Activated naive CD4-positive, alpha-beta T cell treated with anti-CD3 and anti-CD28 coated beads, Interleukin-2, amount 10 ng/mL, durations not matched to agents 7 days and 5 days (primary cell): ENCODE measurements around the gene SLC41A3.

Source experiments
- CTCF ChIA-PET: fragments of 350-600 bp; sonication (Branson Sonifier 250); formaldehyde crosslinking; loops from one replicate; lab custom pipeline; 2021; ENCODE audit warnings: antibody characterized with exemption; lab: Charles Lee
- DNase-seq: peaks from one replicate; pipeline ENCODE4 v3.0.0-alpha.2; 2020
- H3K27ac Mint-ChIP-seq: one replicate; pipeline ENCODE4 v1.8.0; 2021; ENCODE audit warnings: mild to moderate bottlenecking, moderate library complexity, mixed read lengths
- H3K27me3 Mint-ChIP-seq: one replicate; pipeline ENCODE4 v1.8.0; 2021; ENCODE audit warnings: mild to moderate bottlenecking, mixed read lengths
- H3K36me3 Mint-ChIP-seq: one replicate; pipeline ENCODE4 v1.8.0; 2021; ENCODE audit warnings: mixed read lengths
- H3K4me1 Mint-ChIP-seq: one replicate; pipeline ENCODE4 v1.8.0; 2021; ENCODE audit warnings: mixed read lengths
- H3K4me3 Mint-ChIP-seq: one replicate; pipeline ENCODE4 v1.8.0; 2021; ENCODE audit warnings: mild to moderate bottlenecking, moderate library complexity, mixed read lengths
- H3K9me3 Mint-ChIP-seq: one replicate; pipeline ENCODE4 v1.8.0; 2021; ENCODE audit warnings: mixed read lengths

The SLC41A3 gene

DNA sequence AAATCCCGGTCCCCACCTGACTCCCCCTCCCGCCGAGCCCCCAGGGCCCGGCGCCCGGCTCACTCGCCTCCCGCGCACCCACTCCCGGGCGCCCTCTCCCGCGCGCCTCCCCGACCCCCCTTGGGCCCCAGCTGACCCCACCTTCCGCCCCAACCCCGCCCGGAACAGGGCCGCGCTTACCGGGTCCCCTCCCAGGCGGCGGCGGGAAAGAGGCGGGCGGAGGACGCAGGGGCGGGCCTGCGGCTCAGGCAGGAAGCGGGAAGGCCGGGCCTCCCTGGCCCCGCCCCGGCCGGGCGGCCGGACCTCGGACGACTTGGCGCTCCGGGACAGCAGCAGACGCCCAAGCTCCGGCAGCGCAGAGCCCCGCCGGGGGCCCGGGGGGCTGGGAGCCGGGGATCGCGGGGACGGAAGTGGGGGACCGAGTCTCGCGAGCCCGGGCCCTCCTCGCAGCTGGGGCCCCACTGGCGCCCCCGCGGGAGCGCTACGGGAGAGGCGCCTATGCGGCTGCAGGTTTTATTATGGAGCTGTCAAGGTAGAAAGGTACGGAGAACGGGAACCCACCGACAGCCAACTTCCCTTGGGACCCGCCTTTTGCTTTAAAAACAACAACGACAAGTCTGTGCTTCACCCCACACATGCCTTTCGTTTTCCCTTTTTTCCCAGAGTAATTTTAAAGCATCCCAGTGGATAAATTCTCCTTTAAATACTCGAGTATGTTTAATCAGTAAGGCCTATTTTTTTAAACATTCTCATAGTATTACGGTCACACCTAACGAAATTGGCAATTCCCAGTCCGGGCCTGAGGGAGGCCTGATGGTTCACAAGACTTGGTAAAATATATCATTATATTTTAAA, at the start of gene SLC41A3:
SLC41A3 (minus strand) TSS at position 212 of the 855 bp plus-strand sequence. CDS start 15,905 bp downstream, outside the sequence.
- peak; percentile 93 for DNase-seq
- peak within 1 kb of the TSS; percentile 85 for H3K4me3 Mint-ChIP-seq
- H3K4me1 Mint-ChIP-seq: peaks cover 24% of the 10 kb centered on the region
- H3K27me3 Mint-ChIP-seq: no peaks in the 10 kb centered on the region
- CTCF ChIA-PET: interaction anchor here (0.8 kb wide), 1 partner anchor 9 kb away, joined by 3 read pairs; no protein-coding TSS in a partner anchor
- H3K9me3 Mint-ChIP-seq: peaks cover 7% of the 10 kb centered on the region
- peak within 1 kb of the TSS; percentile 87 for H3K27ac Mint-ChIP-seq
- H3K36me3 Mint-ChIP-seq: peaks cover 3% of the 10 kb centered on the region

DNA sequence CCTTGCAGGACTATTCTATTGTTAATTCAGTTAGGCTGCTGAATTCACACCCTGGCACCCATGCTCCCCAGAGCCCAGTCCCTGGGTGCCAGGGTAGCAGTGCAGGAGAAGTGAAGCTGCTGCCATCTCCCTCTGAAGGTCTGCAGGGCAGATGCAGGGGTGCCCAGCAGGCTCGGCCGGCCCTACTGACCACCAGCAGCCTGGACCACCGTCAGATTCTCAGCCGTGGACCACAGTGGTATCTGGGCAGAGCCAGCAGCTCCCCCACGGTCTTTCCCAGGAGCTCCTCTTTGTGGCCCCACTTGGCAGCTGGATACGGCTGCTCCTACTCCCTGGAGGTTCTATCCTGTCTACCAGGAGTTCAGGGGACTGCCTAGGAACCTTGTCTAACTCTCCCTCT, 49.7 kb upstream of the SLC41A3 start:
- Mint-ChIP-seq H3K9me3 (no peaks in the 10 kb centered on the region), H3K27me3 (peaks cover 15% of the 10 kb centered on the region), H3K4me3 (no peak overlapping the region)

DNA sequence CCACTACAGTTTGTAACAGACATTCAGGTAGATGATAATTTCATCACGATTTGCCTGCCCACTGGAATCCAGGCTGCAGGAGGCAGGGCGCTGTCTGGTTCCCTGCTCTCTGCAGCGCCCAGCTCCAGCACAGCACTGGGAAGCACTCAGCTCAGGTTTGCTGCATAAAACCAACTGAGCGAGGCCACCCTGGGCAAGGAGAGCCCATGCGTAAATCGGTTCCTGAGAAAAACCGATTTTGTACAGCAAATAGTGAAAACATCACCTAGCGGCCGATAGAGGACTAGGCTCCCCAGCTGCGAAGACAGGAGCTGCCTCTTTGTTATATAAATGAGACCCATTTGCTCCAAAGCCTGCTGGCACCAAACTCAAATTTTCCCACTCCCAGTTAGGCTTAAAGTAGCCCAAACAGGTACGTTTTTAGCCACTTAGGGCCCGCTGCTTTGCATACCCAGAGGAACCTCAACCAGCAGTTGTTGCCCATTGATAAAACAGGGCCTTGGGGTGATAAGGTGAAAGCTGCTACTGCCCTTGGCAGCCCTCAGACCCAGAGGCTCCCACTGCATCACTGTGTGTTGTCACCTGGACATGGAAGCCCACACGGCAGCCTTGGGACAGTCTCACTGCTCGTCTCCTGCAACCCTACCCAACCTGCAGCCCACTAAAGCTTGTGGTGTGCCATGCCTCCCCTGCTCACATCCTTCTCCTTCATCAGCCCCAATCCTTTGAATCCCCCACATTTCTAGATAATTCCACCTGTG, 49.0 kb upstream of the SLC41A3 start:
- no peaks in the 10 kb centered on the region for H3K9me3 Mint-ChIP-seq
- H3K27ac Mint-ChIP-seq: no peak overlapping the region
- no peak for DNase-seq
- CTCF ChIA-PET: interaction anchor here (1.2 to 3.0 kb wide), 6 partner anchors 11 to 342 kb away, joined by 3 to 9 read pairs (median 4); no protein-coding TSS in a partner anchor
- no peaks in the 10 kb centered on the region for H3K36me3 Mint-ChIP-seq
- H3K4me1 Mint-ChIP-seq: no peaks in the 10 kb centered on the region
- H3K4me3 Mint-ChIP-seq: no peak overlapping the region
- peaks cover 15% of the 10 kb centered on the region for H3K27me3 Mint-ChIP-seq

More for the DNA sequence above, 49.7 kb upstream of the SLC41A3 start:
- no peaks in the 10 kb centered on the region for H3K36me3 Mint-ChIP-seq
- no peak overlapping the region for H3K27ac Mint-ChIP-seq
- H3K4me1 Mint-ChIP-seq: no peaks in the 10 kb centered on the region
- no peak for DNase-seq
- CTCF ChIA-PET: interaction anchor here (0.6 to 3.0 kb wide), 9 partner anchors 12 to 341 kb away, joined by 3 to 9 read pairs (median 4); no protein-coding TSS in a partner anchor

DNA sequence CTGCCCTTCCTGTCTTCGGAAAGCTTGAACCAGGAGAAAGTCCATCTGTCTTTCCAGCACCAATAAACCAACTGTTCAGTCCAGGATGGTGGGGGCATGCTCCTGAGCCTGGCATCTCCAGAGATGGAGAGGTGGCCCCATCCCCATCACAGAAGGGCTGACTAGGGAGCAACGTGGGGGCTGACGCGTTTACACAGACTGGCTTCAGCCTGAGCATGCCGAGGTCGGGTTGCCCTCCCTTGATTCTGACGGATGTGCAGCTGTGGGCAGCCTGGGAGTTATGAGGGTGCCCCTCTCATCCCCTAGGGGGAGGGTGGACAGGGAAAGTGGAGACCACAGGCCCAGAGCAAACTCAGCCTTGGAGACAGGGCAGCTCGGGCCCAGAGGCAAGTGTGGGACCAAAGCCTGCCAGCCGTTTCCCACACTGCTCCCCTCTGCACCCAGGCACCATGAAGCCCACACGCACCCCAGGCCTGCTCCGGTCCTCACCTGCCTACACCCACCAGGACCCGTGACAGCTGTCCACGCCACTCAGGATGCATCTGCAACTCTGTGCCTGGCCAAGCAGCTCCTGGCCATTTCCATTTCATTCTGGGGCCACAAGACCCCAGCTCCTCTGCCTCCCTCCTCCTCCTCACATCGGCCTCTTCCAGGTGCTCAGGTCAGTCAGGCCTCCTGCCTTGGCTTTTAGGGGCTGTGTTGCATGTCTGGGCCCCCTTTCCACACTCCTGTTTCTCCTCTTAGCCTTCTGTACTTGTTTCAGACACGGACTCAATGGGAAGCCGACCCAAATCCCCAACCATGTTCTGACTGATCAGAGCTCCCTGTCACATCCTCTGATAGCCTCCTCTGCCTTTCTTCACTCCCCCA, 48.2 kb upstream of the SLC41A3 start:
- no peaks in the 10 kb centered on the region for H3K4me1 Mint-ChIP-seq
- CTCF ChIA-PET: no interaction called here
- no peaks in the 10 kb centered on the region for H3K9me3 Mint-ChIP-seq
- H3K36me3 Mint-ChIP-seq: no peaks in the 10 kb centered on the region
- no peak overlapping the region for H3K27ac Mint-ChIP-seq
- DNase-seq: no peak
- peaks cover 15% of the 10 kb centered on the region for H3K27me3 Mint-ChIP-seq
- H3K4me3 Mint-ChIP-seq: no peak overlapping the region

DNA sequence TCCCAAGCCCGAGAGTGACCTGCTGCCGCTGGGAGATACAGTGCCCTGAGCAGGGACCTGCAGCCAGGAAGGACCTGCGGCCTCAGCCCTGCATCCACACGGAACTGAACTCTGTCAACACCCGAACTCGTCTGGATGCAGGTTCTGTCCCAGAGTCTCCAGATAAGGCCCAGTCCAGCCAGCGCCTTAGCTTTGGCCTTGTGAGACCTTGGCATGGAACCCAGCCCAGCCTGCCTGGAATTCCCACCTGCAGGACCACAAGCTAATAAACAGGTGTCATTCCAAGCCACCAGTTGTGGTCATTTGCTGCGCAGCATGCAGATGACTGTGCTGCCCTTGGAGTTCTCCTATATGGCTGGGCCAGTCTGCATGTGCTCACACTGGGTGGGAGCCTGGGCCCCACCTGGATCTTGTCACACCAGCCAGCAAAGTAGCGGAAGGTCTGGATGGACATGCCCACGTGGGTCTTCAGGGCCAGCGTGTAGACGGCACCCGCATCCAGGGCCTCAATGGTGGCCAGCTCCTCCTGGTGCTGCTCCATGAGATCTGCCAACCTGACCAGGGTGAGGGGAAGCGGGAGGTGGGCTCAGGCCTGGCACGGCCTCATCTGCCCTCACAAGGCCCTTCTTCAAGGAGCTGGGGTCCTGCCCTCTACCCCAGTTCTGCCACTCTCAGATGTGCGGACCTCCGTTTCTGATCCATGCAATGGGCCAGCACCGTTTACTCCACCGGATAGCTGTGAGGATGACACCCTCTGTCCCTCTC, 47.2 kb upstream of the SLC41A3 start:
- Mint-ChIP-seq H3K27ac (no peak overlapping the region), H3K27me3 (peaks cover 8% of the 10 kb centered on the region), H3K4me1 (no peaks in the 10 kb centered on the region), H3K4me3 (no peak overlapping the region), H3K9me3 (no peaks in the 10 kb centered on the region), H3K36me3 (no peaks in the 10 kb centered on the region)
- CTCF ChIA-PET: no interaction called here
- DNase-seq: no peak

DNA sequence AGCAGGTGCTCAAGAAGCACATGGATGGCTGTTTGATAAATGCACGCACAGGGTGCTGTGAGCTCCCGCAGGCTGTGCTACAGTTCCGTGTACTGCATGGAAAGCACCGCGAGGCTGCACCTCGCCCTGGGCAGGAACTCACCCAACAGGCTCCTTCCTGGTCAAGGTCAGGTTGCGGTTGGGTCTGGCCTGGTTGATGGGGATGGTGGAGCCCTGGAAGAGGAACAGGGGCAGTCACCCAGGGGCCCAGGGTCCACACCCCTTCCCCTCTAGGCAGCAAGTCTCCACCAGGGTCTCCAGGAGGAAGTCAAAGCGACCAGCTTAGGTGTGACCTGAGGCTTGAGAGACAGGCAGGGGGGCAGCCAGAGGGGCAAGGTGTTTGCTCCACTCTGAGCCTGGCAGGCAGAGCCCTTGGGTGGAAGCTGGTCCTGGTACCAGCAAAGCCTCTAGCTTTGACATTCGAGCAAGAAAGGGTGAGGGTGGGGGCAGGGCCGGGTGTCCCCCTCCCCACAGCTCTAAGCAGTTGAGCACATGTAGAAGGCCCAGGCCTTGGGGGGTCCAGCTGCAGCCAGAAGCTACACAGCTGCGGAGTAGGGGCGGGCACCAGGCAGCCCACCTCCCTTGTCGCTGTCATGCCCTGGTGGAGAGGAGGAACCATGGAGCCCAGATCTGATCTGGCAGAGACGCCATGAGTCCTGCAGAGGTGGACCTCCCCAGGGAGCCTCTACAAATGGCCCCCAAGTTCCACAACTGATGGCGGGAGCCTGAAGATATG, 46.3 kb upstream of the SLC41A3 start:
- Mint-ChIP-seq H3K27me3 (peaks cover 6% of the 10 kb centered on the region), H3K9me3 (no peaks in the 10 kb centered on the region), H3K27ac (no peak overlapping the region), H3K36me3 (no peaks in the 10 kb centered on the region), H3K4me3 (no peak overlapping the region), H3K4me1 (no peaks in the 10 kb centered on the region)
- CTCF ChIA-PET: no interaction called here
- no peak for DNase-seq

DNA sequence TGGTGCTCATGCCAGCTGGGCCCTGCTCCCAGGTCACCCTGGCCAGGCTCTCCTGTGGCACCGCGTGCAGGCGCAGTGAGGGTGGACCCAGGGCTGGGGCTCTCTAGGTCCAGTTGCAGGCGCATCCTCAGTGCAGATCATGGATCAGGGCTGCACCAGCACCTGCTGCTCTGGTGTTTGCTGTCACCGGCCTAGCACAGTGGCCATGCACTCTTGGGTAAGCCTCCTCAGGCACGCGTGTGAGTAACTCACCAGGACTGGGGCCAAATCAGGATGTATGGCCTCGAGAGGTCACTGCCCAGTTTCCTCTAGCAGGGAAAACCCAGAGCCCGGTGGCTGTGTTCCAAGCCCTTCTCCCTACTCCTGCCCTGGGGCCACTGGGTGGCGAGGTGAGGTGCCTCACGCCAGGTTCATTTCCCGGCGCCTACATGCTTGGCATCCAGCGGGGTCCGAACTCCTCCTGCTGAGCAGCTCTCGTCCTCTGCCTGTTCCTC, 45.5 kb upstream of the SLC41A3 start:
- Mint-ChIP-seq H3K27me3 (peaks cover 4% of the 10 kb centered on the region), H3K4me3 (no peak overlapping the region), H3K36me3 (no peaks in the 10 kb centered on the region), H3K4me1 (no peaks in the 10 kb centered on the region), H3K27ac (no peak overlapping the region), H3K9me3 (no peaks in the 10 kb centered on the region)
- CTCF ChIA-PET: no interaction called here
- no peak for DNase-seq

DNA sequence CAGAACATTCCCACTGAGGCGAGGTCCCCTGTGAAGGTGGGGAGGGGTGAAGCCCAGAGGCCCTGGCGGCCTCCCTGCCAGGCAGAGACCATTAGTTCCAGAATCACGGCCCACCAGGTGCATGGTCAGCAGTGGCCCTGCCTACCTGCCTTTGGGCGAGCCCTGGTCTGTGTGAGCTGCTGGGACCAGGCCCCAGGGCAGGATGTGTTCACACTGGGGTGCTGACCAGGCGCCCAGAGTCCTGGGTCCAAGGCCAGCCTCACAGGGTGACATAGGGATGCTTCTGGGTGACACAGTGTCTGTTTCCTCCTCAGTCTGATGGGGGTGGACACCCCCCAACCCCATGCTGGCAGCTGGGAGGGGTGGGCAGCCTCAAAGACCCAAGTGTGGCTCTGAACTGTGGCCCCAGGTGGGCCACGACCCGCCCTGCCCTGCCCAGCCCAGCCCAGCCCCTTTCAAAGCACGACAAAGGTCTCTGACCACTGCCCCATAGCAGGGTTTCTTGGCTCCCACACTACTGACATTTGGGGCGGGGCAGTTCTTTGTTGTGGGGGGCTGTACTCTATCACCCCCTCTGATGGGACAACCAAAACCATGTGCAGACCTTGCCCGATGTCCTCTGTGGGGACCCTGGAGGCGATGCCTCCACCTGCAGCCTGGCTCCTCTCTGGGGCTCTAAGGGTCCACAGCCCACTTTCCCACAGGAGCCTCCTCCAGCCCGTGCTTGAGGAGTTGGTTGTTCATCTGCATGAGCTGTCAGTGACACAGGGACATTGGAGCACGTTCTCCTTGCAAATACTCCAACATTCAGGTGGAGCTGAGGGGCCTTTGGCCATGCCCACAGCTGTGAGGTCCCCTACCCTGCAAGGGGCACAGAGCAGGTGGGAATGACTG, 44.8 kb upstream of the SLC41A3 start:
- no peak for DNase-seq
- CTCF ChIA-PET: no interaction called here
- Mint-ChIP-seq H3K4me3 (no peak overlapping the region), H3K9me3 (no peaks in the 10 kb centered on the region), H3K4me1 (no peaks in the 10 kb centered on the region), H3K27me3 (no peaks in the 10 kb centered on the region), H3K36me3 (no peaks in the 10 kb centered on the region), H3K27ac (no peak overlapping the region)

DNA sequence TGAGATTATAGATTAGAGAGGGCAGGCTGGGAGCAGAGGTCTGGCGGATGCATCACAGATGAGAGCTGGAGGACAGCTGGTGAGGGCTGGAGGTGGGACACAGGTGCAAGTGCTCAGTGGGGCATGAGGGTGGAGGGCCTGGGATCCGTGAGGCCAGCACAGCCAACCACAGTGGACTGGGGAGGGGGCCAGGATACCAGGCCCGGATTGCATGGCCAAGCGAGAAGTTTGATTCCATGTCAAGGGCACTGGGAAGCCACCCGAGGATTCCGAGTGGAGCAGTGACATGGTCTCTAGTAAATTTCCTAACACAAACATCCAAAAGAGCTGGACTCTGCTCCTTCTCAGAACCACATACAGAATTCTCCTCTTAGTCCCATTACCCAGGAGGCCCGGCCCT, 44.0 kb upstream of the SLC41A3 start:
- no peaks in the 10 kb centered on the region for H3K9me3 Mint-ChIP-seq
- no peaks in the 10 kb centered on the region for H3K27me3 Mint-ChIP-seq
- H3K27ac Mint-ChIP-seq: no peak overlapping the region
- H3K4me1 Mint-ChIP-seq: no peaks in the 10 kb centered on the region
- no peaks in the 10 kb centered on the region for H3K36me3 Mint-ChIP-seq
- no peak overlapping the region for H3K4me3 Mint-ChIP-seq
- DNase-seq: no peak
- CTCF ChIA-PET: no interaction called here

DNA sequence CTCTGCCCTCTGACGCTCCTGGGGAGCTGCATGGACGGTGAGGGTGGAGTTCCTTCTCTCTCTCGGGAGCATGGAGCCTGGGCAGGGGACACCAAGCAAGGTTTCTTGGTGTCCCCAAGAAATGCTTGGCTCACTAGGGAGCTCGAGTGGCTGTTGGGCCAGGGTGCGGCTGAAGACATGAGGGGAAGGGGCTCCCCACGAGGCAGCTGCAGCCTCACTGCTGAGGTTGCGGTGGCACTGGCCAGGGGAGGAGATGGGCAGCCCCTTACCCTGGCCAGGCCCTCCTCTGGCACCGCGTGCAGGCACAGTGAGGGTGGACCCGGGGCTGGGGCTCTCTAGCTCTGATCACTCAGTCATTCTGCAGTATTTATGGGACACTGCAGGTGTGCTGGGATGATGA, 43.5 kb upstream of the SLC41A3 start:
- Mint-ChIP-seq H3K4me1 (no peaks in the 10 kb centered on the region), H3K27me3 (no peaks in the 10 kb centered on the region), H3K36me3 (no peaks in the 10 kb centered on the region), H3K9me3 (no peaks in the 10 kb centered on the region), H3K4me3 (no peak overlapping the region), H3K27ac (no peak overlapping the region)
- DNase-seq: no peak
- CTCF ChIA-PET: no interaction called here

DNA sequence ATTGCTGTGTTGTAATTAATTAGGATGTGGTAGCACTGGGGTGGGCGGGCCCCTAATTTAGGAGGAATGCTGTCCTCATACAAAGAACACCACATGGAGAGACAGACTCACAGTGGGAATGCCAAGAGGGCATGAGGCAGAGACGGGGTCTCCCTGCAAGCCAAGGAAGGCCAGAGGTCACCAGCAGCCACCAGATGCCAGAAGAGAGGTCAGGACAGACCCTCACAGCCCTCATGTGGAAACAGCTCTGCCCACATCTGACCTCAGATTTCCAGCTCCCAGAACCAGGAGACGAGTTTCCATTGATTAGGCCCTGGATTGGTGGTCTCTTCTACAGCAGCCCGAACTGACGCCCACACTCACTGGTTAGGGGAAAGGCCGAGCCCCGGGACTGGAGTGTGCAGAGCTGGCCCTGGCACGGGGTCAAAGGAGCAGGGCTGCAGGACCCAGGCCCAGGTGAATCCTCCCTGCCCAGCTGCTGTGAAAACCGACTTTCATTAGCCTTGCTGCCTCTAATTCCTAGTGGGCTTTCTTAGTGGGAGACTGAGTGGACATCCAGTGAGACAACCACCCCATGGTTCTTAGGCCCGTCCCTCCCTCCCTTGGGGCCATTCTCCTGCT, 43.0 kb upstream of the SLC41A3 start:
- no peaks in the 10 kb centered on the region for H3K9me3 Mint-ChIP-seq
- no peak overlapping the region for H3K27ac Mint-ChIP-seq
- no peaks in the 10 kb centered on the region for H3K4me1 Mint-ChIP-seq
- no peaks in the 10 kb centered on the region for H3K36me3 Mint-ChIP-seq
- no peak for DNase-seq
- H3K27me3 Mint-ChIP-seq: no peaks in the 10 kb centered on the region
- CTCF ChIA-PET: no interaction called here
- H3K4me3 Mint-ChIP-seq: no peak overlapping the region

DNA sequence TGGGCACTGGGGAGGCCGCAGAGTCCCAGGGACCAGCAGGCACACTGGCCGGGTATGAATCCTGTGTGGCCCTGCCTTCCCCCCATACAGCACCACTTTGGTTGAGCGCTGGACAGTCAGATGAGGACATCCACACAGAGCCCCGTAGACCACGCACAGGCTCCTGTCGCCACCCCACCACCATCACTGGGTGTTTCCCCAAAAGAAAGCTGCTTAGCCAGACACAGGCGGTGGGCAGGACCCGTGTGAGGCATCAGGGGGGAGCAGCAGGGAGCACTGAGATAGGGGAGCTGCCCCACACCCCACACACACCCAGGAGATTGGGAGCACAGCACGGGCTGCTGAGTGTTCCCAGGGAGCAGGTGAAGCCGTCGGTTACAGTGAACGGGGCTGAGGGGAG, 42.4 kb upstream of the SLC41A3 start:
- no peaks in the 10 kb centered on the region for H3K9me3 Mint-ChIP-seq
- CTCF ChIA-PET: no interaction called here
- H3K36me3 Mint-ChIP-seq: no peaks in the 10 kb centered on the region
- peaks cover 6% of the 10 kb centered on the region for H3K27me3 Mint-ChIP-seq
- DNase-seq: no peak
- no peaks in the 10 kb centered on the region for H3K4me1 Mint-ChIP-seq
- no peak overlapping the region for H3K27ac Mint-ChIP-seq
- H3K4me3 Mint-ChIP-seq: no peak overlapping the region
